Measurements from ENCODE around the gene TTC17.

The TTC17 gene

GRCh38 chr11:43492701-43493100, 134.0 kb downstream of the TTC17 start:
- FAIRE-seq (no peak), DNase-seq (ENCODE audit: insufficient read length, low spot score) (no peak)
- TF ChIP-seq POU2F2 (IDR thresholded peaks at IDR 0.05; ENCODE audit: low read depth, low read length) (no peak), TAF1 (IDR thresholded peaks at IDR 0.05; ENCODE audit: low read depth, low read length) (no peak), POLR2A (IDR thresholded peaks at IDR 0.05; ENCODE audit: low read depth, low read length) (no peak), SPI1 (IDR thresholded peaks at IDR 0.05; ENCODE audit: low read depth, low read length) (no peak; the same call in 1 of the 2 replicates), POLR2AphosphoS5 (IDR thresholded peaks at IDR 0.05; ENCODE audit: low read depth, low read length) (no peak), PAX5 (IDR thresholded peaks at IDR 0.05; ENCODE audit: insufficient read depth, low read length, severe bottlenecking) (no peak)

DNA sequence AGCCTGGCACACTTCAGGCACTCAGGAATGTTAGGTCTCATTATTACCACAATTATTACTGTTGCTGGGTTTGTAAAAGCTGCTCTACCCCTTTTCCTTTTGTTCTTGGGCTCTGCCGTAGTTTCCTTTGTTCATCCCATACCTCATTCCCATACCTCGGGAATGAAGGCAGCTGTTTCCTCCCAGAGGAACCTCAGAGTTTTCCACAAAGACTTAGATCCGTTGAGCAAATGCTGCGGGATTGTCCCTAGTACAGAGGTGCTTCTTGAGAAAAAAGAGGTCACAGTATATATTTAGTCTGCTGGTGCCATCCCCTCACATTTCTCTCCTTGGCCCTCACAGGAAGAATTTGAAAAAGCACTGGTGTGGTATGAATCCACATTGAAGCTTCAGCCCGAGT, 134.7 kb downstream of the TTC17 start:
- FAIRE-seq = no peak
- TF ChIP-seq TAF1 (IDR thresholded peaks at IDR 0.05; ENCODE audit: low read depth, low read length) = no peak
- TF ChIP-seq POLR2A (IDR thresholded peaks at IDR 0.05; ENCODE audit: low read depth, low read length) = no peak
- no peak for TF ChIP-seq POU2F2 (IDR thresholded peaks at IDR 0.05; ENCODE audit: low read depth, low read length)
- TF ChIP-seq SPI1 (IDR thresholded peaks at IDR 0.05; ENCODE audit: low read depth, low read length) = no peak
- no peak for TF ChIP-seq PAX5 (IDR thresholded peaks at IDR 0.05; ENCODE audit: insufficient read depth, low read length, severe bottlenecking)
- TF ChIP-seq POLR2AphosphoS5 (IDR thresholded peaks at IDR 0.05; ENCODE audit: low read depth, low read length) = no peak
- no peak for DNase-seq (ENCODE audit: insufficient read length, low spot score)

- FAIRE-seq = no peak
- no peak for DNase-seq (ENCODE audit: insufficient read length, low spot score)
- TF ChIP-seq POLR2A (IDR thresholded peaks at IDR 0.05; ENCODE audit: low read depth, low read length) (no peak), TAF1 (IDR thresholded peaks at IDR 0.05; ENCODE audit: low read depth, low read length) (no peak), PAX5 (IDR thresholded peaks at IDR 0.05; ENCODE audit: insufficient read depth, low read length, severe bottlenecking) (no peak), POU2F2 (IDR thresholded peaks at IDR 0.05; ENCODE audit: low read depth, low read length) (no peak), SPI1 (IDR thresholded peaks at IDR 0.05; ENCODE audit: low read depth, low read length) (no peak), POLR2AphosphoS5 (IDR thresholded peaks at IDR 0.05; ENCODE audit: low read depth, low read length) (no peak)
Measured at GRCh38 chr11:43497144-43497543, 138.4 kb downstream of the TTC17 start.

GRCh38 chr11:43498561-43498960, 139.8 kb downstream of the TTC17 start:
- no peak for TF ChIP-seq POLR2A (IDR thresholded peaks at IDR 0.05; ENCODE audit: low read depth, low read length)
- TF ChIP-seq POLR2AphosphoS5 (IDR thresholded peaks at IDR 0.05; ENCODE audit: low read depth, low read length) = no peak
- TF ChIP-seq PAX5 (IDR thresholded peaks at IDR 0.05; ENCODE audit: insufficient read depth, low read length, severe bottlenecking) = no peak
- no peak for TF ChIP-seq TAF1 (IDR thresholded peaks at IDR 0.05; ENCODE audit: low read depth, low read length)
- no peak for TF ChIP-seq POU2F2 (IDR thresholded peaks at IDR 0.05; ENCODE audit: low read depth, low read length)
- TF ChIP-seq SPI1 (IDR thresholded peaks at IDR 0.05; ENCODE audit: low read depth, low read length) = no peak
- DNase-seq (ENCODE audit: insufficient read length, low spot score) = no peak
- FAIRE-seq = no peak

- TF ChIP-seq POLR2A (IDR thresholded peaks at IDR 0.05; ENCODE audit: low read depth, low read length) (no peak), PAX5 (IDR thresholded peaks at IDR 0.05; ENCODE audit: insufficient read depth, low read length, severe bottlenecking) (no peak), POLR2AphosphoS5 (IDR thresholded peaks at IDR 0.05; ENCODE audit: low read depth, low read length) (no peak), TAF1 (IDR thresholded peaks at IDR 0.05; ENCODE audit: low read depth, low read length) (no peak), POU2F2 (IDR thresholded peaks at IDR 0.05; ENCODE audit: low read depth, low read length) (no peak), SPI1 (IDR thresholded peaks at IDR 0.05; ENCODE audit: low read depth, low read length) (no peak)
- no peak for FAIRE-seq
- DNase-seq (ENCODE audit: insufficient read length, low spot score) = no peak
Measured at GRCh38 chr11:43503417-43503816, 144.7 kb downstream of the TTC17 start.

- TF ChIP-seq POLR2A (IDR thresholded peaks at IDR 0.05; ENCODE audit: low read depth, low read length) (no peak), PAX5 (IDR thresholded peaks at IDR 0.05; ENCODE audit: insufficient read depth, low read length, severe bottlenecking) (no peak), TAF1 (IDR thresholded peaks at IDR 0.05; ENCODE audit: low read depth, low read length) (no peak), POU2F2 (IDR thresholded peaks at IDR 0.05; ENCODE audit: low read depth, low read length) (no peak), SPI1 (IDR thresholded peaks at IDR 0.05; ENCODE audit: low read depth, low read length) (no peak), POLR2AphosphoS5 (IDR thresholded peaks at IDR 0.05; ENCODE audit: low read depth, low read length) (no peak)
- no peak for FAIRE-seq
- DNase-seq (ENCODE audit: insufficient read length, low spot score) = no peak
Measured at GRCh38 chr11:43504316-43504950, 145.7 kb downstream of the TTC17 start.

DNA sequence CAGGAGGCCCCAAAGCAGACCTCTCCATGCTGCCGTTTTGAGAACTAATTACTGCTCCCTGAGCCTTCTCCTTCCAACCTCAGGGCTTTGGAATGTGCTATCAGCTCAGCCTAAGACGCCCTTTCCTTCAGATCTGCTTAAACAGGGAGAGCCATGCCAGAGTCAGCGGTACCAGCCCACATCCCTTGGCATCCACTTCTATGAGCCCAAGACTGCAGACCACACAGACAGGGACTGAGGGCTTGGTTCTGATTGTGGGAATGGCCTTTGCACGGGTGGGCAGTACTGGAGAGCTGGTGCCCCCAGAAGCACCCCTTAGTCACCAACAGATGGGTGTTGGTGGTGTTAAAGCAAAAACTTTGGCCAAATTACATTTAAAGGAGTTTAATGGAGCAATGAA, 146.5 kb downstream of the TTC17 start:
- DNase-seq (ENCODE audit: insufficient read length, low spot score) (no peak), FAIRE-seq (no peak)
- no peak for TF ChIP-seq POU2F2 (IDR thresholded peaks at IDR 0.05; ENCODE audit: low read depth, low read length)
- no peak for TF ChIP-seq PAX5 (IDR thresholded peaks at IDR 0.05; ENCODE audit: insufficient read depth, low read length, severe bottlenecking)
- TF ChIP-seq SPI1 (IDR thresholded peaks at IDR 0.05; ENCODE audit: low read depth, low read length) = no peak
- TF ChIP-seq POLR2AphosphoS5 (IDR thresholded peaks at IDR 0.05; ENCODE audit: low read depth, low read length) = no peak
- TF ChIP-seq POLR2A (IDR thresholded peaks at IDR 0.05; ENCODE audit: low read depth, low read length) = no peak
- no peak for TF ChIP-seq TAF1 (IDR thresholded peaks at IDR 0.05; ENCODE audit: low read depth, low read length)

DNA sequence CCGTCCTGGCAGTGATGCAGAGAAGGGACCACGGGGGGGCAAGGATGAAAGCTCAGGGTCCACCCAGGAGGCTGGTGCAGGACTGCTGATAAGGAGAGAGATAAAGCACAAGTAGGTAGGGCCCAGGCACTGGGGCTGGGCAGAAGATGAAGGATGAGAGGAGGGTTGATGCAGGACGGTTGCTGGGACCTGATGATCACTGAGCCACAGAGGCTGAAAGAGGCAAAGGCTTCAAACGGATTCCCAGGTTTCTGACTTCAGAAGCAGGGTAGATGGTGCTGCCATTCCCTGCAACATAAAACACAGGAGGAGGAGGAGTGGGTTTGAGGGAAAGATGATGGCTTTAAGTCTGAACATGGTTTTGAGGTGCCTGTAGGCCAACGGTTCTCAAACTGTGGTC, 148.5 kb downstream of the TTC17 start:
- DNase-seq (ENCODE audit: insufficient read length, low spot score) = no peak
- TF ChIP-seq TAF1 (IDR thresholded peaks at IDR 0.05; ENCODE audit: low read depth, low read length) (no peak), POLR2A (IDR thresholded peaks at IDR 0.05; ENCODE audit: low read depth, low read length) (no peak), PAX5 (IDR thresholded peaks at IDR 0.05; ENCODE audit: insufficient read depth, low read length, severe bottlenecking) (no peak), SPI1 (IDR thresholded peaks at IDR 0.05; ENCODE audit: low read depth, low read length) (no peak), POLR2AphosphoS5 (IDR thresholded peaks at IDR 0.05; ENCODE audit: low read depth, low read length) (no peak), POU2F2 (IDR thresholded peaks at IDR 0.05; ENCODE audit: low read depth, low read length) (no peak)
- FAIRE-seq = no peak

DNA sequence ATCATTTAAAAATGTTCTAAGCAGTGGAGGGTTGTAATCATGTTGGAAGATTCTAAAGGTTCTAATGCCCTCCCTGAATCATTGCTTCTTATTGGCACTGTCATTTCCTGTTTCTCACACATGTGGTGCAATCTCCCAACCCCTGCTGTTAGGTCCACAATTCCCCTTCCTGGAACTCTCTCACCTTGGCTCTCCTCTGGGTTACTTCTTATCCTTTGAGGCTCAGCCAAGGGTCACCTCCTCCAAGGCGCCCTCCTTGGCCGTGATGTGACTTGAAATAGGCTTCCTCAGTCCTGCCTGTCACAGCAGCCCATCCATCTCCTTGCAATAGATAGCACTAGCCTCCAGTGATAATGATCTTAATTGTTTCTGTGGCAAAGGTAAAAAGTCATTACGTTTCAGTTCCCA, 149.8 kb downstream of the TTC17 start:
- FAIRE-seq = no peak
- DNase-seq (ENCODE audit: insufficient read length, low spot score) = no peak
- TF ChIP-seq SPI1 (IDR thresholded peaks at IDR 0.05; ENCODE audit: low read depth, low read length) (peak; percentile 45; the same call in 1 of the 2 replicates), POLR2A (IDR thresholded peaks at IDR 0.05; ENCODE audit: low read depth, low read length) (no peak)

GRCh38 chr11:43511959-43512358, 153.2 kb downstream of the TTC17 start:
- TF ChIP-seq POLR2A (IDR thresholded peaks at IDR 0.05; ENCODE audit: low read depth, low read length) (no peak), TAF1 (IDR thresholded peaks at IDR 0.05; ENCODE audit: low read depth, low read length) (no peak), POLR2AphosphoS5 (IDR thresholded peaks at IDR 0.05; ENCODE audit: low read depth, low read length) (no peak), POU2F2 (IDR thresholded peaks at IDR 0.05; ENCODE audit: low read depth, low read length) (no peak), SPI1 (IDR thresholded peaks at IDR 0.05; ENCODE audit: low read depth, low read length) (no peak), PAX5 (IDR thresholded peaks at IDR 0.05; ENCODE audit: insufficient read depth, low read length, severe bottlenecking) (no peak)
- FAIRE-seq = no peak

More at GRCh38 chr11:43511959-43512358, 153.2 kb downstream of the TTC17 start:
- no peak for DNase-seq (ENCODE audit: insufficient read length, low spot score)

Data from GM12891 (cell line).